ENCODE data around the gene ARID4B. TPM values are rescaled to one million over a fixed set of nuclear protein-coding genes. Genes with fewer than 3 reads are reported as not detected.

Gene ARID4B
- total RNA-seq, 2 experiments from 2014 or later, result 28.7 to 44.9 TPM

- no TSS peak for BruUV-seq (replicated peaks)
- no peaks in the 10 kb centered on the region for H4K20me1 ChIP-seq (ENCODE audit: insufficient read depth, low read length)
- H2AFZ ChIP-seq (ENCODE audit: low read length), result no peak overlapping the region
- H3K4me2 ChIP-seq (ENCODE audit: low read length), result no peak overlapping the region
- no peaks in the 10 kb centered on the region for H3K79me2 ChIP-seq (ENCODE audit: insufficient read depth, low read depth, low read length)
- intact Hi-C loops (cut with micrococcal nuclease; ENCODE audit: unreplicated experiment), result no loop called here
- ChIA-PET POLR2A (no interaction called here), CTCF (ENCODE audit: unreplicated experiment) (no interaction called here)
- DNase-seq (ENCODE audit: low spot score), result no peak
- no peaks in the 10 kb centered on the region for H3K4me1 ChIP-seq (ENCODE audit: insufficient read depth, low read length, poor library complexity, severe bottlenecking)
- no peaks in the 10 kb centered on the region for H3K9me3 ChIP-seq (ENCODE audit: low read length)
- peaks cover 97% of the 10 kb centered on the region for H3K36me3 ChIP-seq (ENCODE audit: insufficient read depth, low read length)
- H3K4me3 ChIP-seq (ENCODE audit: low read depth, low read length, poor library complexity, severe bottlenecking), result no peak overlapping the region
- no peak for TF ChIP-seq EZH2phosphoT487 (IDR thresholded peaks at IDR 0.05; ENCODE audit: borderline replicate concordance, low read depth, low read length)
- H3K27ac ChIP-seq (ENCODE audit: low read depth, low read length, poor library complexity, severe bottlenecking), result no peak overlapping the region
- H3K9me2 ChIP-seq (ENCODE audit: insufficient read depth, low read length), result no peaks in the 10 kb centered on the region
Measured at GRCh38 chr1:235149824-235150223, 178.2 kb downstream of the ARID4B start.

- no peak overlapping the region for H3K27ac ChIP-seq (ENCODE audit: low read depth, low read length, poor library complexity, severe bottlenecking)
- peaks cover 6% of the 10 kb centered on the region; the same call in 1 of the 2 replicates for H3K79me2 ChIP-seq (ENCODE audit: insufficient read depth, low read depth, low read length)
- CTCF ChIA-PET (ENCODE audit: unreplicated experiment), result no interaction called here
- no peaks in the 10 kb centered on the region for H3K4me1 ChIP-seq (ENCODE audit: insufficient read depth, low read length, poor library complexity, severe bottlenecking)
- H4K20me1 ChIP-seq (ENCODE audit: insufficient read depth, low read length), result no peaks in the 10 kb centered on the region
- POLR2A ChIA-PET, result interaction anchor here (0.5 to 1.9 kb wide), 3 partner anchors 13 to 750 kb away, joined by 3 to 5 read pairs (median 3); partner anchors contain the start of gene RBM34
- no peaks in the 10 kb centered on the region for H3K9me2 ChIP-seq (ENCODE audit: insufficient read depth, low read length)
- H3K9me3 ChIP-seq (ENCODE audit: low read length), result no peaks in the 10 kb centered on the region
- no peak overlapping the region for H2AFZ ChIP-seq (ENCODE audit: low read length)
- no peak for TF ChIP-seq CTCF (conservative IDR thresholded peaks at IDR 0.05; ENCODE audit: low read length)
- no peak for TF ChIP-seq EZH2phosphoT487 (IDR thresholded peaks at IDR 0.05; ENCODE audit: borderline replicate concordance, low read depth, low read length)
- intact Hi-C loops (cut with micrococcal nuclease; ENCODE audit: unreplicated experiment), result no loop called here
- no TSS peak for BruUV-seq (replicated peaks)
- no peak for DNase-seq (ENCODE audit: low spot score)
- H3K36me3 ChIP-seq (ENCODE audit: insufficient read depth, low read length), result peaks cover 97% of the 10 kb centered on the region
- no peak overlapping the region for H3K4me2 ChIP-seq (ENCODE audit: low read length)
- H3K4me3 ChIP-seq (ENCODE audit: low read depth, low read length, poor library complexity, severe bottlenecking), result no peak overlapping the region
Measured at GRCh38 chr1:235147269-235147668, 180.7 kb downstream of the ARID4B start.

DNA sequence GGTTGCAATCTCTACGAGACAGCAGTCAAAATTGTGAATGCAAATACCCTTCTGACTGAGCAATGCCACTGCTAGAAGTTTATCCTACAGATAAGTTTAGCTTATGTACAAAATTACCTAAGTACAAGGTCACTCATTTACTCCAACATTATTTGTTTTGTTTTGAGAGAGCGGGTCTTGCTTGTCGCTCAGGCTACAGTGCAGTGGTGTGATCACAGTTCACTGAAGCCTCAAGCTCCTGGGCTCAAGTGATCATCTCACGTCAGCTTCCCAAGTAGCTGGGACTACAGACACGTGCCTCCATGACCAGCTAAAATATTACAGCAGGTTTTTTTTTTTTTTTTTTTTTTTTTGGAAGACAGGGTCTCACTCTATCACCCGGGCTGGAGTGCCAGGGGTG is 182.3 kb downstream of the ARID4B start:
- intact Hi-C loops (cut with micrococcal nuclease; ENCODE audit: unreplicated experiment), result no loop called here
- Histone ChIP-seq H3K9me2 (ENCODE audit: insufficient read depth, low read length) (no peaks in the 10 kb centered on the region), H4K20me1 (ENCODE audit: insufficient read depth, low read length) (no peaks in the 10 kb centered on the region), H3K27ac (ENCODE audit: low read depth, low read length, poor library complexity, severe bottlenecking) (no peak overlapping the region), H3K79me2 (ENCODE audit: insufficient read depth, low read depth, low read length) (peaks cover 6% of the 10 kb centered on the region; the same call in 1 of the 2 replicates), H3K4me2 (ENCODE audit: low read length) (no peak overlapping the region), H3K4me1 (ENCODE audit: insufficient read depth, low read length, poor library complexity, severe bottlenecking) (no peaks in the 10 kb centered on the region), H2AFZ (ENCODE audit: low read length) (no peak overlapping the region), H3K36me3 (ENCODE audit: insufficient read depth, low read length) (peaks cover 89% of the 10 kb centered on the region), H3K4me3 (ENCODE audit: low read depth, low read length, poor library complexity, severe bottlenecking) (no peak overlapping the region), H3K9me3 (ENCODE audit: low read length) (no peaks in the 10 kb centered on the region)
- TF ChIP-seq CTCF (conservative IDR thresholded peaks at IDR 0.05; ENCODE audit: low read length) (no peak), EZH2phosphoT487 (IDR thresholded peaks at IDR 0.05; ENCODE audit: borderline replicate concordance, low read depth, low read length) (no peak)
- BruUV-seq (replicated peaks), result no TSS peak
- ChIA-PET POLR2A (interaction anchor here (0.6 to 0.9 kb wide), 6 partner anchors 8 to 650 kb away, joined by 3 to 6 read pairs (median 4); no protein-coding TSS in a partner anchor), CTCF (ENCODE audit: unreplicated experiment) (no interaction called here)
- DNase-seq (ENCODE audit: low spot score), result no peak
